LNCaP clone FGC (cell line): ENCODE results near the gene FMN1.

Experiments used
- DNase-seq: peaks from one replicate; pipeline ENCODE4 v3.0.0-alpha.2; 2011; ENCODE audit warnings: low read depth
- H3K4me3 ChIP-seq: 2 replicates; pipeline ENCODE4 v1.5.1; 2011; ENCODE audit warnings: mild to moderate bottlenecking, low read depth, low read length, control low read depth
- CTCF ChIP-seq: IDR thresholded peaks from 2 replicates; pipeline ENCODE4 v1.5.1; 2012; ENCODE audit warnings: mild to moderate bottlenecking; ENCODE audit not compliant: control insufficient read depth, insufficient read depth; ENCODE audit errors: extremely low read depth

Gene FMN1

GRCh38 chr15:33116198-33116597 is 78.3 kb downstream of the FMN1 start:
- no peak for DNase-seq
- TF ChIP-seq CTCF: no peak
- H3K4me3 ChIP-seq: no peak overlapping the region

- no peak overlapping the region for H3K4me3 ChIP-seq
- no peak for TF ChIP-seq CTCF
- DNase-seq: no peak
Observed at GRCh38 chr15:33115191-33115861, 79.2 kb downstream of the FMN1 start.

- no peak for TF ChIP-seq CTCF
- no peak for DNase-seq
- no peak overlapping the region for H3K4me3 ChIP-seq
Observed at GRCh38 chr15:33114374-33114717, 80.2 kb downstream of the FMN1 start.

- H3K4me3 ChIP-seq: no peak overlapping the region
- DNase-seq: no peak
- no peak for TF ChIP-seq CTCF
Observed at GRCh38 chr15:33113666-33114373, 80.7 kb downstream of the FMN1 start.

GRCh38 chr15:33112541-33113105 is 81.9 kb downstream of the FMN1 start:
- no peak for TF ChIP-seq CTCF
- H3K4me3 ChIP-seq: no peak overlapping the region
- DNase-seq: no peak

GRCh38 chr15:33111041-33111451 is 83.5 kb downstream of the FMN1 start:
- no peak overlapping the region for H3K4me3 ChIP-seq
- no peak for DNase-seq
- TF ChIP-seq CTCF: no peak
